ENCODE data around the gene HDDC2. TPM values are rescaled to one million over a fixed set of nuclear protein-coding genes. Genes with fewer than 3 reads are reported as not detected.

Gene HDDC2
- total RNA-seq, 2 experiments from 2014 or later: 75.1 to 119 TPM

DNA sequence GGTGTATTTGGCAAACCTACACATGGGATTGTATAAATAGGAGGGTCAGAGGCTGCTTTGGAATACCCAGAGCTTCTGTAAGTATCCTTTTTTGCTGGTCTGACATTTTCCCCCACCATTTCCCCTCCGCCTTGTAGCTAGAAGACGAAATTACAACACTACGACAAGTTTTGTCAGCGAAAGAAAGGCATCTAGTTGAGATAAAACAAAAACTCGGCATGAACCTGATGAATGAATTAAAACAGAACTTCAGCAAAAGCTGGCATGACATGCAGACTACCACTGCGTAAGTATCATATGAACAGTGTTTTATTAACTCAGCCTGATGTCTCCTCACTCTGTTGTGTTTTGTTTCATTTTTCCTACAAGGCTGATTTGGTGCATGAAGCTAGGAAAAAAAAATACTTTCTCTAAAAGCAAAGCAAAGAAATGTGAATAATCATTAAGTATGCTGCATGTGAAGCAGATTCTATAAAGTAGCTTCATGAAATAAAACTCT, 72.7 kb downstream of the HDDC2 start:
- H3K4me3 ChIP-seq (ENCODE audit: low read depth, low read length, poor library complexity, severe bottlenecking): no peak overlapping the region
- H3K36me3 ChIP-seq (ENCODE audit: insufficient read depth, low read length): no peaks in the 10 kb centered on the region
- no peaks in the 10 kb centered on the region for H3K4me1 ChIP-seq (ENCODE audit: insufficient read depth, low read length, poor library complexity, severe bottlenecking)
- no TSS peak for BruUV-seq (replicated peaks)
- no peak overlapping the region for H2AFZ ChIP-seq (ENCODE audit: low read length)
- no peaks in the 10 kb centered on the region for H3K79me2 ChIP-seq (ENCODE audit: insufficient read depth, low read depth, low read length)
- ChIA-PET POLR2A (no interaction called here), CTCF (ENCODE audit: unreplicated experiment) (no interaction called here)
- no peaks in the 10 kb centered on the region for H3K9me3 ChIP-seq (ENCODE audit: low read length)
- TF ChIP-seq EZH2phosphoT487 (IDR thresholded peaks at IDR 0.05; ENCODE audit: borderline replicate concordance, low read depth, low read length): no peak
- TF ChIP-seq, protein P1, sequence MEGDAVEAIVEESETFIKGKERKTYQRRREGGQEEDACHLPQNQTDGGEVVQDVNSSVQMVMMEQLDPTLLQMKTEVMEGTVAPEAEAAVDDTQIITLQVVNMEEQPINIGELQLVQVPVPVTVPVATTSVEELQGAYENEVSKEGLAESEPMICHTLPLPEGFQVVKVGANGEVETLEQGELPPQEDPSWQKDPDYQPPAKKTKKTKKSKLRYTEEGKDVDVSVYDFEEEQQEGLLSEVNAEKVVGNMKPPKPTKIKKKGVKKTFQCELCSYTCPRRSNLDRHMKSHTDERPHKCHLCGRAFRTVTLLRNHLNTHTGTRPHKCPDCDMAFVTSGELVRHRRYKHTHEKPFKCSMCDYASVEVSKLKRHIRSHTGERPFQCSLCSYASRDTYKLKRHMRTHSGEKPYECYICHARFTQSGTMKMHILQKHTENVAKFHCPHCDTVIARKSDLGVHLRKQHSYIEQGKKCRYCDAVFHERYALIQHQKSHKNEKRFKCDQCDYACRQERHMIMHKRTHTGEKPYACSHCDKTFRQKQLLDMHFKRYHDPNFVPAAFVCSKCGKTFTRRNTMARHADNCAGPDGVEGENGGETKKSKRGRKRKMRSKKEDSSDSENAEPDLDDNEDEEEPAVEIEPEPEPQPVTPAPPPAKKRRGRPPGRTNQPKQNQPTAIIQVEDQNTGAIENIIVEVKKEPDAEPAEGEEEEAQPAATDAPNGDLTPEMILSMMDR (conservative IDR thresholded peaks at IDR 0.05; ENCODE audit: low read length): no peak
- H3K4me2 ChIP-seq (ENCODE audit: low read length): no peak overlapping the region
- intact Hi-C loops (cut with micrococcal nuclease; ENCODE audit: unreplicated experiment): no loop called here
- H4K20me1 ChIP-seq (ENCODE audit: insufficient read depth, low read length): no peaks in the 10 kb centered on the region
- no peaks in the 10 kb centered on the region for H3K9me2 ChIP-seq (ENCODE audit: insufficient read depth, low read length)
- DNase-seq (ENCODE audit: low spot score): no peak
- no peak overlapping the region for H3K27ac ChIP-seq (ENCODE audit: low read depth, low read length, poor library complexity, severe bottlenecking)

DNA sequence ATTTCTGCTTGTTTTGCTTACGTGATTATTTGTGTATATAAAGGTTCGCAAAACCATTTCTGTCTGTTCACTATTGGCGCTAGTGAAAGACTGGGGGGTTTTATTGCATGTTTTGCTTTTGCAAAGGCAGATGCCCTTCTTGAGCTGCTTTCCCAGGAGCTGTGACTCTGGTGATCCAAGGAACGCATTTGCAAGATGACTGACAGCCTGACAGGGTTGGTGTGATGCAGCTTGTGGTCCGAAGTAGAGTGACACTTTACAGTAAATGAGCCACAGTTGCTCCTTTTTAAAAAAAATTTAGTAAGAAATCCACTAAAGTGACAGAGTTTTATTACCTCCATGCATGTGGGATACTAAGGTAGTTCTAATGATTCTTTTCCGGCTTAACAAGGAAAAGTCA, 74.5 kb downstream of the HDDC2 start:
- Histone ChIP-seq H3K4me3 (ENCODE audit: low read depth, low read length, poor library complexity, severe bottlenecking) (no peak overlapping the region), H3K27ac (ENCODE audit: low read depth, low read length, poor library complexity, severe bottlenecking) (no peak overlapping the region), H3K4me2 (ENCODE audit: low read length) (no peak overlapping the region), H3K36me3 (ENCODE audit: insufficient read depth, low read length) (no peaks in the 10 kb centered on the region), H3K4me1 (ENCODE audit: insufficient read depth, low read length, poor library complexity, severe bottlenecking) (no peaks in the 10 kb centered on the region), H3K9me3 (ENCODE audit: low read length) (no peaks in the 10 kb centered on the region), H3K79me2 (ENCODE audit: insufficient read depth, low read depth, low read length) (no peaks in the 10 kb centered on the region), H4K20me1 (ENCODE audit: insufficient read depth, low read length) (no peaks in the 10 kb centered on the region), H3K9me2 (ENCODE audit: insufficient read depth, low read length) (no peaks in the 10 kb centered on the region), H2AFZ (ENCODE audit: low read length) (no peak overlapping the region)
- no peak for DNase-seq (ENCODE audit: low spot score)
- intact Hi-C loops (cut with micrococcal nuclease; ENCODE audit: unreplicated experiment): no loop called here
- TF ChIP-seq, protein P1 (conservative IDR thresholded peaks at IDR 0.05; ENCODE audit: low read length): no peak
- no peak for TF ChIP-seq EZH2phosphoT487 (IDR thresholded peaks at IDR 0.05; ENCODE audit: borderline replicate concordance, low read depth, low read length)
- BruUV-seq (replicated peaks): no TSS peak
- ChIA-PET POLR2A (no interaction called here), CTCF (ENCODE audit: unreplicated experiment) (no interaction called here)

Other genes starting within 250 kb of the HDDC2 start
- not detected in 2 replicates for gene TPD52L1, start 148.2 kb downstream of the HDDC2 start, total RNA-seq (2014; rRNA removed; shearing (Covaris generic))
- not detected in 2 replicates for gene TPD52L1, start 148.2 kb downstream of the HDDC2 start, total RNA-seq (2022)